ENCODE results near the gene NDUFS6.
"Not testable (repeated sequence)": the region's sequence is repeated elsewhere in the genome, so short reads cannot be mapped to it uniquely, and the experiment has no call there.

The NDUFS6 gene

GRCh38 chr5:1795506-1795905 lies 5.7 kb upstream of the NDUFS6 start:
- TF ChIP-seq CTCF (IDR thresholded peaks at IDR 0.05), result no peak
- H3K27me3 ChIP-seq, result peaks cover 7% of the 10 kb centered on the region
- H3K4me3 ChIP-seq (ENCODE audit: low read depth in 1 of 2, low read length in 1 of 2), result no peak overlapping the region
- no peaks in the 10 kb centered on the region for H3K9me3 ChIP-seq
- H3K36me3 ChIP-seq, result peaks cover 28% of the 10 kb centered on the region
- H3K27ac ChIP-seq, result no peak overlapping the region
- peaks cover 12 to 14% of the 10 kb centered on the region in 2 experiments for H3K4me1 ChIP-seq (ENCODE audit: control insufficient read depth in 1 of 2, insufficient read depth in 1 of 2, low read depth in 1 of 2, low read length in 1 of 2)

- no peak overlapping the region for H3K27ac ChIP-seq
- no peak overlapping the region for H3K4me3 ChIP-seq (ENCODE audit: low read depth in 1 of 2, low read length in 1 of 2)
- no peak for TF ChIP-seq CTCF (IDR thresholded peaks at IDR 0.05)
- H3K27me3 ChIP-seq, result peaks cover 3% of the 10 kb centered on the region
- H3K9me3 ChIP-seq, result no peaks in the 10 kb centered on the region
- peaks cover 28% of the 10 kb centered on the region for H3K36me3 ChIP-seq
- H3K4me1 ChIP-seq (ENCODE audit: control insufficient read depth in 1 of 2, insufficient read depth in 1 of 2, low read depth in 1 of 2, low read length in 1 of 2), result peaks cover 16 to 18% of the 10 kb centered on the region in 2 experiments
Measured at GRCh38 chr5:1795931-1796330, 5.3 kb upstream of the NDUFS6 start.

GRCh38 chr5:1796371-1797102 lies 4.7 kb upstream of the NDUFS6 start:
- no peak overlapping the region for H3K27ac ChIP-seq
- H3K4me1 ChIP-seq (ENCODE audit: control insufficient read depth in 1 of 2, insufficient read depth in 1 of 2, low read depth in 1 of 2, low read length in 1 of 2), result peaks cover 17 to 20% of the 10 kb centered on the region in 2 experiments

GRCh38 chr5:1797103-1797800 lies 4.0 kb upstream of the NDUFS6 start:
- no peak for TF ChIP-seq CTCF (IDR thresholded peaks at IDR 0.05)
- H3K36me3 ChIP-seq, result peaks cover 28% of the 10 kb centered on the region
- H3K9me3 ChIP-seq, result no peaks in the 10 kb centered on the region
- no peak overlapping the region for H3K27ac ChIP-seq
- H3K4me3 ChIP-seq (ENCODE audit: low read depth in 1 of 2, low read length in 1 of 2), result no peak overlapping the region
- no peaks in the 10 kb centered on the region for H3K27me3 ChIP-seq
- H3K4me1 ChIP-seq (ENCODE audit: control insufficient read depth in 1 of 2, insufficient read depth in 1 of 2, low read depth in 1 of 2, low read length in 1 of 2), result peaks cover 24 to 25% of the 10 kb centered on the region in 2 experiments

More at GRCh38 chr5:1796371-1797102, 4.7 kb upstream of the NDUFS6 start:
- H3K27me3 ChIP-seq, result no peaks in the 10 kb centered on the region
- TF ChIP-seq CTCF (IDR thresholded peaks at IDR 0.05), result no peak
- peaks cover 28% of the 10 kb centered on the region for H3K36me3 ChIP-seq
- H3K4me3 ChIP-seq (ENCODE audit: low read depth in 1 of 2, low read length in 1 of 2), result no peak overlapping the region
- no peaks in the 10 kb centered on the region for H3K9me3 ChIP-seq

GRCh38 chr5:1797855-1798254 lies 3.4 kb upstream of the NDUFS6 start:
- no peak for TF ChIP-seq CTCF (IDR thresholded peaks at IDR 0.05)
- Histone ChIP-seq H3K9me3 (no peaks in the 10 kb centered on the region), H3K36me3 (peaks cover 28% of the 10 kb centered on the region), H3K4me1 (ENCODE audit: control insufficient read depth in 1 of 2, insufficient read depth in 1 of 2, low read depth in 1 of 2, low read length in 1 of 2) (peaks cover 24 to 25% of the 10 kb centered on the region in 2 experiments), H3K4me3 (ENCODE audit: low read depth in 1 of 2, low read length in 1 of 2) (no peak overlapping the region), H3K27ac (no peak overlapping the region), H3K27me3 (no peaks in the 10 kb centered on the region)

GRCh38 chr5:1798589-1798988 lies 2.6 kb upstream of the NDUFS6 start:
- Histone ChIP-seq H3K4me1 (ENCODE audit: control insufficient read depth in 1 of 2, insufficient read depth in 1 of 2, low read depth in 1 of 2, low read length in 1 of 2) (peaks cover 24 to 25% of the 10 kb centered on the region in 2 experiments), H3K4me3 (ENCODE audit: low read depth in 1 of 2, low read length in 1 of 2) (peak overlapping the region in 1 of 2 experiments; percentile 76), H3K36me3 (peaks cover 35% of the 10 kb centered on the region)
- H3K27ac ChIP-seq, H3K27me3 ChIP-seq, H3K9me3 ChIP-seq: not testable (repeated sequence)

Data from neutrophil (primary cell).